H1 (cell line): Measurements from ENCODE around the gene KRAS. TPM values are rescaled to one million over a fixed set of nuclear protein-coding genes. Genes with fewer than 3 reads are reported as not detected.

Source experiments
- CTCF ChIA-PET: fragments of 300-600 bp; sonication (Branson Sonifier 250); formaldehyde crosslinking; loops from one replicate; lab custom pipeline; 2021; ENCODE audit not compliant: partially characterized antibody; lab: Charles Lee
- POLR2A ChIA-PET: fragments of 300-600 bp; sonication (Branson Sonifier 250); formaldehyde crosslinking; loops from one replicate; lab custom pipeline; 2021; ENCODE audit warnings: inconsistent platforms; ENCODE audit not compliant: partially characterized antibody; lab: Charles Lee
- DNase-seq, 2 experiments: peaks; one replicate each; pipeline versions ENCODE4 v3.0.0 to v3.0.0-alpha.2; 2010 to 2022; ENCODE audit warnings: low spot score in 2 of 2, low read depth in 1 of 2, mixed read lengths in 1 of 2
- FAIRE-seq: peaks from 2 replicates; lab custom pipeline; 2011; peaks lifted over from hg19 to GRCh38; lab: Jason Lieb, UNC
- H2AFZ ChIP-seq: 2 replicates; pipeline ENCODE4 v1.8.1; 2012; ENCODE audit warnings: low read length, inconsistent platforms
- H2AK5ac ChIP-seq: 2 replicates; pipeline ENCODE4 v1.6.1; 2013; ENCODE audit warnings: low read depth, low read length
- H2BK120ac ChIP-seq: replicated peaks from 2 replicates; pipeline ENCODE3; 2013; ENCODE audit warnings: low read depth, low read length, inconsistent platforms
- H2BK12ac ChIP-seq: 2 replicates; pipeline ENCODE4 v1.6.1; 2013; ENCODE audit warnings: low read depth, low read length
- H2BK15ac ChIP-seq: 2 replicates; pipeline ENCODE4 v1.6.1; 2013; ENCODE audit warnings: low read length
- H2BK20ac ChIP-seq: 2 replicates; pipeline ENCODE4 v1.6.1; 2013; ENCODE audit warnings: low read length
- H2BK5ac ChIP-seq: 2 replicates; pipeline ENCODE4 v1.6.1; 2013; ENCODE audit warnings: low read depth, low read length
- H3K14ac ChIP-seq: 2 replicates; pipeline ENCODE4 v1.6.1; 2013; ENCODE audit warnings: inconsistent platforms; ENCODE audit not compliant: insufficient read length
- H3K18ac ChIP-seq: 2 replicates; pipeline ENCODE4 v1.6.1; 2013; ENCODE audit warnings: low read length; ENCODE audit errors: extremely low read depth
- H3K23ac ChIP-seq: 2 replicates; pipeline ENCODE4 v1.6.1; 2013; ENCODE audit warnings: inconsistent platforms; ENCODE audit not compliant: insufficient read length
- H3K23me2 ChIP-seq: 2 replicates; pipeline ENCODE4 v1.6.1; 2013; ENCODE audit warnings: low read depth, low read length
- H3K27ac ChIP-seq: 2 replicates; pipeline ENCODE4 v1.6.1; 2011; ENCODE audit warnings: low read depth, low read length, inconsistent platforms
- H3K27me3 ChIP-seq, 4 experiments: replicated peaks in 1 of 4; 1 replicate in 1 of 4; 2 replicates in 3 of 4; pipeline versions ENCODE4 v1.6.1 to v1.8.1; 2011 to 2013; ENCODE audit warnings: low read length in 3 of 4, mild to moderate bottlenecking in 3 of 4, inconsistent platforms in 2 of 4, mixed read lengths in 2 of 4, moderate library complexity in 1 of 4; ENCODE audit not compliant: control insufficient read depth in 3 of 4, insufficient read depth in 3 of 4; ENCODE audit errors: extremely low read depth in 1 of 4
- H3K36me3 ChIP-seq, 4 experiments: 2 replicates each; pipeline versions ENCODE4 v1.6.1 to v1.8.1; 2011 to 2013; ENCODE audit warnings: mild to moderate bottlenecking in 4 of 4, low read length in 3 of 4, moderate library complexity in 2 of 4, control low read depth in 1 of 4, inconsistent platforms in 1 of 4; ENCODE audit not compliant: insufficient read depth in 4 of 4, control insufficient read depth in 2 of 4
- H3K4ac ChIP-seq: replicated peaks from 2 replicates; pipeline ENCODE3; 2013; ENCODE audit warnings: low read length, low read depth, mixed read lengths, inconsistent platforms; ENCODE audit not compliant: insufficient read length
- H3K4me1 ChIP-seq, 4 experiments: replicated peaks in 1 of 4; 1 replicate in 1 of 4; 2 replicates in 3 of 4; pipeline versions ENCODE4 v1.6.1 to v1.8.1; 2011 to 2013; ENCODE audit warnings: low read length in 3 of 4, inconsistent platforms in 2 of 4, mixed read lengths in 1 of 4; ENCODE audit not compliant: insufficient read depth in 4 of 4, control insufficient read depth in 3 of 4
- H3K4me2 ChIP-seq, 2 experiments: 2 replicates each; pipeline versions ENCODE4 v1.6.1 to v1.8.1; 2011 to 2013; ENCODE audit warnings: low read depth in 2 of 2, low read length in 2 of 2, control low read depth in 1 of 2, inconsistent platforms in 1 of 2, mild to moderate bottlenecking in 1 of 2; ENCODE audit not compliant: insufficient read depth in 1 of 2
- H3K4me3 ChIP-seq, 4 experiments: fragments of 200-600, 300-600 bp in 1 of 4; sonication (generic), shearing (Covaris generic), sonication (Bioruptor Twin) in 1 of 4; 2 replicates each; pipeline versions ENCODE4 v1.5.1 to v1.8.1; 2011 to 2016; ENCODE audit warnings: low read length in 4 of 4, low read depth in 3 of 4, control low read depth in 2 of 4, inconsistent platforms in 2 of 4, mild to moderate bottlenecking in 2 of 4, mixed read lengths in 1 of 4, moderate library complexity in 1 of 4; ENCODE audit not compliant: insufficient read depth in 2 of 4; ENCODE audit errors: extremely low read depth in 1 of 4
- H3K56ac ChIP-seq: replicated peaks from 2 replicates; pipeline ENCODE3; 2013; ENCODE audit warnings: low read depth, mild to moderate bottlenecking, mixed read lengths, low read length, inconsistent platforms; ENCODE audit not compliant: insufficient read length
- H3K79me1 ChIP-seq: 2 replicates; pipeline ENCODE4 v1.6.1; 2013; ENCODE audit warnings: low read depth, low read length, control low read depth
- H3K79me2 ChIP-seq, 2 experiments: 2 replicates each; pipeline versions ENCODE4 v1.6.1 to v1.8.1; 2012 to 2013; ENCODE audit warnings: low read length in 2 of 2, mild to moderate bottlenecking in 2 of 2, inconsistent platforms in 1 of 2; ENCODE audit not compliant: insufficient read depth in 2 of 2, control insufficient read depth in 1 of 2
- H3K9ac ChIP-seq, 4 experiments: replicated peaks in 1 of 4; 1 replicate in 1 of 4; 2 replicates in 3 of 4; pipeline versions ENCODE4 v1.6.1 to v1.8.1; 2011 to 2013; ENCODE audit warnings: low read depth in 3 of 4, low read length in 3 of 4, control low read depth in 2 of 4, mild to moderate bottlenecking in 2 of 4, moderate library complexity in 2 of 4, inconsistent platforms in 1 of 4; ENCODE audit errors: extremely low read depth in 1 of 4
- H3K9me3 ChIP-seq, 2 experiments: 2 replicates each; pipeline versions ENCODE4 v1.6.1 to v1.8.1; 2012 to 2013; ENCODE audit warnings: mild to moderate bottlenecking in 2 of 2, moderate library complexity in 2 of 2, control low read depth in 1 of 2, inconsistent platforms in 1 of 2, low read depth in 1 of 2, low read length in 1 of 2, mixed read lengths in 1 of 2; ENCODE audit not compliant: insufficient read depth in 2 of 2
- H4K20me1 ChIP-seq, 2 experiments: replicated peaks in 1 of 2; 2 replicates each; pipeline versions ENCODE3 to v1.8.1; 2011 to 2013; ENCODE audit warnings: inconsistent platforms in 2 of 2, low read length in 2 of 2, mild to moderate bottlenecking in 1 of 2; ENCODE audit not compliant: insufficient read depth in 2 of 2, control insufficient read depth in 1 of 2
- H4K5ac ChIP-seq: 2 replicates; pipeline ENCODE4 v1.6.1; 2013; ENCODE audit warnings: low read length, low read depth, mixed read lengths, inconsistent platforms; ENCODE audit not compliant: insufficient read length
- H4K8ac ChIP-seq: 2 replicates; pipeline ENCODE4 v1.8.0; 2013; ENCODE audit warnings: mild to moderate bottlenecking, moderate library complexity, low read length, inconsistent platforms; ENCODE audit not compliant: insufficient read depth; ENCODE audit errors: extremely low read depth
- H4K91ac ChIP-seq: replicated peaks from 2 replicates; pipeline ENCODE3; 2013; ENCODE audit warnings: low read length, mixed read lengths, inconsistent platforms; ENCODE audit not compliant: insufficient read length
- CTBP2 ChIP-seq: IDR thresholded peaks from 2 replicates; pipeline ENCODE4 v1.7.0; 2011; ENCODE audit warnings: borderline replicate concordance, mild to moderate bottlenecking, moderate library complexity, mixed read lengths, low read length; ENCODE audit not compliant: insufficient read depth, insufficient read length
- RNF2 ChIP-seq: fragments of 200-900, 300-1000 bp; sonication (generic); IDR thresholded peaks from 2 replicates; pipeline ENCODE4 v1.7.1; 2016; ENCODE audit warnings: borderline replicate concordance, low read depth, mild to moderate bottlenecking, antibody characterized with exemption, low read length; ENCODE audit not compliant: poor library complexity, severe bottlenecking; ENCODE audit errors: missing control alignments
- TBP ChIP-seq: IDR thresholded peaks from 2 replicates; pipeline ENCODE4 v1.6.1; 2011; ENCODE audit warnings: low read depth, low read length, improper control_type of control experiment
- polyA plus RNA-seq, 7 experiments: library from polyadenylated mRNA; depleted of rRNA in 3 of 7; stranded (reverse) in 5 of 7; unstranded in 2 of 7; fragments of >200 nt in 5 of 7; fragments of 200-250 nt in 2 of 7; gene quantifications; 1 replicate in 5 of 7; 2 replicates in 1 of 7; 4 replicates in 1 of 7; pipeline versions ENCODE4 v1.2.1 to v1.2.3, GENCODE V29; 2011 to 2013; ENCODE audit warnings: missing spikeins in 2 of 7, mixed read lengths in 2 of 7
- total RNA-seq: library from RNA; stranded (reverse); fragmentation: NEBNext Ultra II Directional; extraction: Animal tissue kit (Norgen Biotek cat#: 25700); gene quantifications from 2 replicates; pipeline ENCODE4 v1.2.1, GENCODE V29; 2021
- TF ChIP-seq, protein P1 (sequence below): IDR thresholded peaks from 2 replicates; pipeline ENCODE4 v1.6.1; 2012; ENCODE audit warnings: low read length, inconsistent platforms
- TF ChIP-seq, protein P2 (sequence below): IDR thresholded peaks from 2 replicates; pipeline ENCODE4 v1.6.1; 2012; ENCODE audit warnings: inconsistent platforms

Gene KRAS
- total and polyA plus RNA-seq, 2 of the 8 experiments (the other 6 are each of a cell fraction or from before 2014, with no cell fraction given): 24.8 to 64.6 TPM

DNA sequence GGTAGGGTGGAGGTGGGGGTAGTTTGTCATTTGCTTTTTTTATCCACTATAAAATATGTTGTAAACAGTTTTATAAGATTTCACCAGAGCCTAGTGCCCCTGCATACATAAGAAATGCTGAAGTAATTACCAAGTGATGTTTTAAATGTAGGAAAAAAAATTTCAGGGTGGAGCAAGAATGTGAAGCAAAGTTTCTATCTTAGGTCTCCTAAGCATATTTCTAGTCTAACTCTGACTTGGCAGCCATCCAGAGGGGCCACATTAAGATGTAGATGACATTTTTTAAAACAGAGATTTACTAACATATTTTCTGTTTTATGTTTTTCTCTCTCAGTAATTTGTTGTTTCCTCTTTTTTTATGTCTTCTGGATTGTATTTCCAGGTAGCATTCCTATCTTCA, 15.8 kb upstream of the KRAS start:
- no peak overlapping the region for H2AFZ ChIP-seq
- H2BK12ac ChIP-seq: no peak overlapping the region
- no peak overlapping the region for H2BK20ac ChIP-seq
- no peak overlapping the region for H2BK5ac ChIP-seq
- H3K18ac ChIP-seq: no peak overlapping the region
- H3K79me1 ChIP-seq: no peaks in the 10 kb centered on the region
- no peak overlapping the region for H2BK15ac ChIP-seq
- no peaks in the 10 kb centered on the region for H3K9me3 ChIP-seq
- H2AK5ac ChIP-seq: no peak overlapping the region
- no peak overlapping the region for H3K23ac ChIP-seq
- no peaks in the 10 kb centered on the region for H4K20me1 ChIP-seq
- no peak overlapping the region for H2BK120ac ChIP-seq
- H3K4ac ChIP-seq: no peak overlapping the region
- DNase-seq (no peak), FAIRE-seq (no peak)
- H3K27me3 ChIP-seq: no peaks in the 10 kb centered on the region
- H4K91ac ChIP-seq: no peak overlapping the region
- no peak overlapping the region for H3K9ac ChIP-seq
- POLR2A ChIA-PET: interaction anchor here (0.5 to 0.8 kb wide), 2 partner anchors 34 to 110 kb away, joined by 3 read pairs; no protein-coding TSS in a partner anchor
- H3K4me2 ChIP-seq: no peak overlapping the region
- no peak overlapping the region for H4K8ac ChIP-seq
- no peaks in the 10 kb centered on the region for H3K79me2 ChIP-seq
- no peaks in the 10 kb centered on the region for H3K36me3 ChIP-seq
- no peak overlapping the region for H3K14ac ChIP-seq
- H3K23me2 ChIP-seq: no peaks in the 10 kb centered on the region
- CTCF ChIA-PET: interaction anchor here (1.0 kb wide), 1 partner anchor 10 kb away, joined by 3 read pairs; no protein-coding TSS in a partner anchor
- no peak overlapping the region for H3K4me3 ChIP-seq
- H3K56ac ChIP-seq: no peak overlapping the region
- H4K5ac ChIP-seq: no peak overlapping the region
- H3K4me1 ChIP-seq: peaks cover 0 to 8% (median 5%) of the 10 kb centered on the region in 4 experiments; a peak in 4 of 7 replicates
- H3K27ac ChIP-seq: no peak overlapping the region
- no peak for TF ChIP-seq RNF2
- TF ChIP-seq TBP: no peak
- TF ChIP-seq, protein P1, sequence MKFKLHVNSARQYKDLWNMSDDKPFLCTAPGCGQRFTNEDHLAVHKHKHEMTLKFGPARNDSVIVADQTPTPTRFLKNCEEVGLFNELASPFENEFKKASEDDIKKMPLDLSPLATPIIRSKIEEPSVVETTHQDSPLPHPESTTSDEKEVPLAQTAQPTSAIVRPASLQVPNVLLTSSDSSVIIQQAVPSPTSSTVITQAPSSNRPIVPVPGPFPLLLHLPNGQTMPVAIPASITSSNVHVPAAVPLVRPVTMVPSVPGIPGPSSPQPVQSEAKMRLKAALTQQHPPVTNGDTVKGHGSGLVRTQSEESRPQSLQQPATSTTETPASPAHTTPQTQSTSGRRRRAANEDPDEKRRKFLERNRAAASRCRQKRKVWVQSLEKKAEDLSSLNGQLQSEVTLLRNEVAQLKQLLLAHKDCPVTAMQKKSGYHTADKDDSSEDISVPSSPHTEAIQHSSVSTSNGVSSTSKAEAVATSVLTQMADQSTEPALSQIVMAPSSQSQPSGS: no peak
- no peak for TF ChIP-seq CTBP2
- TF ChIP-seq, protein P2, sequence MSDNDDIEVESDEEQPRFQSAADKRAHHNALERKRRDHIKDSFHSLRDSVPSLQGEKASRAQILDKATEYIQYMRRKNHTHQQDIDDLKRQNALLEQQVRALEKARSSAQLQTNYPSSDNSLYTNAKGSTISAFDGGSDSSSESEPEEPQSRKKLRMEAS: no peak
